Measurements from ENCODE around the gene ALDH3B1.

ALDH3B1 gene

GRCh38 chr11:68050371-68050841 lies 40.3 kb downstream of the ALDH3B1 start:
- Histone ChIP-seq H3K9me3 (ENCODE audit: insufficient read depth, low read length) (no peaks in the 10 kb centered on the region), H4K20me1 (ENCODE audit: insufficient read depth, low read length) (peaks cover 8% of the 10 kb centered on the region)

GRCh38 chr11:68051191-68052136 lies 41.3 kb downstream of the ALDH3B1 start:
- Histone ChIP-seq H2AFZ (ENCODE audit: low read depth, low read length) (no peak overlapping the region), H3K4me1 (ENCODE audit: low read length) (no peaks in the 10 kb centered on the region), H3K27ac (ENCODE audit: low read length) (no peak overlapping the region), H3K9ac (ENCODE audit: low read length) (no peak overlapping the region), H3K4me3 (ENCODE audit: low read length) (no peak overlapping the region), H3K27me3 (ENCODE audit: low read depth, low read length) (no peaks in the 10 kb centered on the region), H3K4me2 (ENCODE audit: low read length) (no peak overlapping the region), H3K36me3 (replicated peaks; ENCODE audit: low read depth, low read length) (peaks cover 57% of the 10 kb centered on the region), H3K9me3 (ENCODE audit: insufficient read depth, low read length) (no peaks in the 10 kb centered on the region), H4K20me1 (ENCODE audit: insufficient read depth, low read length) (peaks cover 8% of the 10 kb centered on the region), H3K79me2 (ENCODE audit: low read length) (no peaks in the 10 kb centered on the region)
- TF ChIP-seq EZH2phosphoT487 (IDR thresholded peaks at IDR 0.05; ENCODE audit: low read depth) (no peak), CTCF (IDR thresholded peaks at IDR 0.05; ENCODE audit: low read depth, low read length) (no peak)

More at GRCh38 chr11:68050371-68050841, 40.3 kb downstream of the ALDH3B1 start:
- no peak overlapping the region for H3K4me3 ChIP-seq (ENCODE audit: low read length)
- peaks cover 63% of the 10 kb centered on the region for H3K36me3 ChIP-seq (replicated peaks; ENCODE audit: low read depth, low read length)
- H3K79me2 ChIP-seq (ENCODE audit: low read length), result no peaks in the 10 kb centered on the region
- no peak overlapping the region for H3K4me2 ChIP-seq (ENCODE audit: low read length)
- H3K9ac ChIP-seq (ENCODE audit: low read length), result no peak overlapping the region
- no peaks in the 10 kb centered on the region for H3K4me1 ChIP-seq (ENCODE audit: low read length)
- no peak overlapping the region for H2AFZ ChIP-seq (ENCODE audit: low read depth, low read length)
- H3K27me3 ChIP-seq (ENCODE audit: low read depth, low read length), result no peaks in the 10 kb centered on the region
- no peak overlapping the region for H3K27ac ChIP-seq (ENCODE audit: low read length)
- TF ChIP-seq CTCF (IDR thresholded peaks at IDR 0.05; ENCODE audit: low read depth, low read length) (no peak), EZH2phosphoT487 (IDR thresholded peaks at IDR 0.05; ENCODE audit: low read depth) (no peak)

- Histone ChIP-seq H4K20me1 (ENCODE audit: insufficient read depth, low read length) (peaks cover 8% of the 10 kb centered on the region), H3K9ac (ENCODE audit: low read length) (no peak overlapping the region), H2AFZ (ENCODE audit: low read depth, low read length) (no peak overlapping the region), H3K9me3 (ENCODE audit: insufficient read depth, low read length) (no peaks in the 10 kb centered on the region), H3K36me3 (replicated peaks; ENCODE audit: low read depth, low read length) (peaks cover 54% of the 10 kb centered on the region), H3K27me3 (ENCODE audit: low read depth, low read length) (no peaks in the 10 kb centered on the region), H3K4me3 (ENCODE audit: low read length) (no peak overlapping the region), H3K4me1 (ENCODE audit: low read length) (no peaks in the 10 kb centered on the region), H3K4me2 (ENCODE audit: low read length) (no peak overlapping the region), H3K27ac (ENCODE audit: low read length) (no peak overlapping the region), H3K79me2 (ENCODE audit: low read length) (no peaks in the 10 kb centered on the region)
- no peak for TF ChIP-seq EZH2phosphoT487 (IDR thresholded peaks at IDR 0.05; ENCODE audit: low read depth)
- TF ChIP-seq CTCF (IDR thresholded peaks at IDR 0.05; ENCODE audit: low read depth, low read length), result no peak
These were observed 42.2 kb downstream of the ALDH3B1 start for GRCh38 chr11:68052137-68052873.

- Histone ChIP-seq H3K4me3 (ENCODE audit: low read length) (no peak overlapping the region), H3K9me3 (ENCODE audit: insufficient read depth, low read length) (no peaks in the 10 kb centered on the region), H3K27ac (ENCODE audit: low read length) (peak overlapping the region; percentile 14; the same call in 1 of the 2 replicates), H3K4me1 (ENCODE audit: low read length) (no peaks in the 10 kb centered on the region), H3K79me2 (ENCODE audit: low read length) (no peaks in the 10 kb centered on the region), H3K4me2 (ENCODE audit: low read length) (no peak overlapping the region), H3K9ac (ENCODE audit: low read length) (no peak overlapping the region), H2AFZ (ENCODE audit: low read depth, low read length) (no peak overlapping the region), H3K36me3 (replicated peaks; ENCODE audit: low read depth, low read length) (peaks cover 56% of the 10 kb centered on the region), H4K20me1 (ENCODE audit: insufficient read depth, low read length) (peaks cover 8% of the 10 kb centered on the region), H3K27me3 (ENCODE audit: low read depth, low read length) (no peaks in the 10 kb centered on the region)
- TF ChIP-seq EZH2phosphoT487 (IDR thresholded peaks at IDR 0.05; ENCODE audit: low read depth) (no peak), CTCF (IDR thresholded peaks at IDR 0.05; ENCODE audit: low read depth, low read length) (no peak)
These were observed 43.0 kb downstream of the ALDH3B1 start for GRCh38 chr11:68053117-68053516.
